OCI-LY7 (cell line): ENCODE measurements around the gene SSPN.

Source experiments
- EZH2phosphoT487 ChIP-seq: fragments of 200-600 bp; sonication (generic); IDR thresholded peaks from 2 replicates; pipeline ENCODE4 v1.6.1; 2018; ENCODE audit warnings: low read depth, borderline replicate concordance, mild to moderate bottlenecking, mixed run types, antibody characterized with exemption, low read length, moderate library complexity, mixed read lengths
- TF ChIP-seq, protein P1 (sequence below): fragments of 200-600 bp; sonication (generic); conservative IDR thresholded peaks from 2 replicates; pipeline ENCODE4 v1.5.1; 2014; ENCODE audit warnings: mild to moderate bottlenecking, antibody characterized with exemption, low read length, moderate library complexity, mixed read lengths

DNA sequence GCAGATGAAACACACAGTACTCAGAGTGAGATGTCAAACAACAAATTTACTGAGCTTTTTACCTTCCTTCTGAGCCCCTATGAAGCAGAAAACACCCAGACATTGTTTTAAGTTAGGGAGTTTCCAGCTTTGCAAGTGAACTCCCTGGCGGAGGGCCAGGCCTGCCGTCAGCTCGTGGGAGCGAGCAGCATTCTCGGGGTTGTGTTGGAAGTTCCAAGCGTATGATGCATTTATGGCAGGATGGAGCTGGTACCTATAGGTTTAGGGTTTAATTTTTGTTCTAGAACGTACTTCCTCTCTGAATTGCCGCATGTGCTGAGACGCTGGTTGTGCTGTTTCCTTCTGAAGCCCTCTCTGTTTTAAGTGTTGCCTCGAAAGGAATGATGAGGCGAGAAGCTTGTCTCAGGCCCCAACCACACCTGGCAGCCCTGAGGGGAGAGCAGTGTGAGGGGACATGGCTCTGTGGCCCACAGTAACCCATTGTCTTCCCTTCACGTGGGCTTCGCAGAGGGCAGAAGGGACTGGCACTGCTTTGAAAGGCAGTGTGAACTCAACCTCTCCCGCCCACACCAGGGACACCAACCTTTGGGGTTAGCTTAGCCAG lies 76.6 kb downstream of the SSPN start:
- TF ChIP-seq, protein P1, sequence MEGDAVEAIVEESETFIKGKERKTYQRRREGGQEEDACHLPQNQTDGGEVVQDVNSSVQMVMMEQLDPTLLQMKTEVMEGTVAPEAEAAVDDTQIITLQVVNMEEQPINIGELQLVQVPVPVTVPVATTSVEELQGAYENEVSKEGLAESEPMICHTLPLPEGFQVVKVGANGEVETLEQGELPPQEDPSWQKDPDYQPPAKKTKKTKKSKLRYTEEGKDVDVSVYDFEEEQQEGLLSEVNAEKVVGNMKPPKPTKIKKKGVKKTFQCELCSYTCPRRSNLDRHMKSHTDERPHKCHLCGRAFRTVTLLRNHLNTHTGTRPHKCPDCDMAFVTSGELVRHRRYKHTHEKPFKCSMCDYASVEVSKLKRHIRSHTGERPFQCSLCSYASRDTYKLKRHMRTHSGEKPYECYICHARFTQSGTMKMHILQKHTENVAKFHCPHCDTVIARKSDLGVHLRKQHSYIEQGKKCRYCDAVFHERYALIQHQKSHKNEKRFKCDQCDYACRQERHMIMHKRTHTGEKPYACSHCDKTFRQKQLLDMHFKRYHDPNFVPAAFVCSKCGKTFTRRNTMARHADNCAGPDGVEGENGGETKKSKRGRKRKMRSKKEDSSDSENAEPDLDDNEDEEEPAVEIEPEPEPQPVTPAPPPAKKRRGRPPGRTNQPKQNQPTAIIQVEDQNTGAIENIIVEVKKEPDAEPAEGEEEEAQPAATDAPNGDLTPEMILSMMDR, result no peak
- no peak for TF ChIP-seq EZH2phosphoT487
